HPDE6-E6E7 (cell line): ENCODE results near the gene TBC1D14.
"Not testable (repeated sequence)": the region's sequence is repeated elsewhere in the genome, so short reads cannot be mapped to it uniquely, and the experiment has no call there.

ENCODE experiments used
- DNase-seq: peaks from one replicate; pipeline ENCODE4 v3.0.0; 2011; ENCODE audit warnings: missing footprints; ENCODE audit errors: extremely low spot score

The TBC1D14 gene

GRCh38 chr4:6909970-6910339 is 329 bp downstream of the TBC1D14 start:
- DNase-seq = no peak

GRCh38 chr4:6910340-6910959 is 824 bp downstream of the TBC1D14 start:
- no peak for DNase-seq

- no peak for DNase-seq
Measured at GRCh38 chr4:6910960-6911874, 1.6 kb downstream of the TBC1D14 start.

DNA sequence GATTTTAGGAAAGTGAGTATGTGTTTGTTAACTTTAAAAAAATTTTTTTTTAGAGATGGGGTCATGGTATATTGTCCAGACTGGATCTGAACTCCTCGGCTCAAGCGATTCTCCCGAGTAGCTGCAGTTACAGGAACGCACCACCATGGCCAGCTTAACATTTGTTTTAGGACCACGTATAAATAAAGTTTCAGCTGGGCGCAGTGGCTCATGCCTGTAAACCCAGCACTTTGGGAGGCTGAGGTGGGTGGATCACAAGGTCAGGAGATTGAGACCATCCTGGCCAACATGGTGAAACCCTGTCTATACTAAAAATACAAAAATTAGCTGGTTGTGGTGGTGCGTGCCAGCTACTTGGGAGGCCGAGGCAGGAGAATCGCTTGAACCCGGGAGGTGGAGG is 2.3 kb downstream of the TBC1D14 start:
- not testable (repeated sequence) for DNase-seq

- DNase-seq = no peak
Measured at GRCh38 chr4:6912441-6912840, 2.8 kb downstream of the TBC1D14 start.

- DNase-seq = no peak
Measured at GRCh38 chr4:6913350-6913905, 3.8 kb downstream of the TBC1D14 start.

- DNase-seq = no peak
Measured at GRCh38 chr4:6914448-6914847, 4.8 kb downstream of the TBC1D14 start.

DNA sequence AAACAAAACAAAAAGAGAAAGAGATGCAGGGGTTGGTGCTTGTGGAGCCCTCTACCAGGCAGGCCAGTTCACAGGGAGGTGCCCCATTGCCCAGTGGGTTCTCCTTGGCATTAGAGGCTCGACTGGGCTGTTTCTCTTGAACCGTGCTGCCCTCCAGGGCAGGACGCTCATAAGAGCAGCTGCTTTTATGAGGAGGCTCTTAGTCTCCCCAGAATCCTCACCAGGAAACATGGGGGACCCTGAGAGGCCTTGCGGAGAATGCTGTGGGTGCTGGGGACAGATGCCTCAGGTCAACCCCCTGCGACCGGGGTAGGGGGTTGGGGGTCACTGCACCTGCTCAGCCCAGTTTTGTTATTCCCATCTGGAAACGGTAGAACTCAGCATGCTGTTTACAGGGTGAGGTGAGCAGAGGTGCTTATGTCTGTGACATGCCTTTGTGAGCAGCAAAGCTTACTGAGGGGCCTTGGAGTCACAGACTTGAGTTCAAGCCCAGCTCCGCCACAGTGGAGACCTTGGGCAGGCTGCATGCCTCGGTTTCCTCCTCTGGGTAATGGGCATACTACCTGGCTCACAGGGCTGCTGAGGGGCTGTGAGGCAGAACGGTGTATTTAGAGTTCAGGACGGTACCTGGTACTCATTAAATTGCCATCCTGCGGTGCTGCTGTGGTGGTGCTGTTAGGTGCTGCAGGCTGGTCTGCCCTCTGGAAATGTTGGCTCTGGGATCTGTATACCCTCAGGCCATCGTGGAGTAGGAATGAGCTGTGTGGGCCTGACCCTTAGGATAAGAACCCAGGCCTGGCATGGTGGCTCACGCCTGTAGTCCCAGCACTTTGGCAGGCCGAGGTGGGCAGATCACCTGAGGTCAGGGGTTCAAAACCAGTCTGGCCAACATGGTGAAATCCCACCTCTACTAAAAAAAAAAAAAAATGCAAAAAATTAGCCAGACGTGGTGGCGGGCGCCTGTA is 5.7 kb downstream of the TBC1D14 start:
- no peak for DNase-seq

- DNase-seq = no peak
Measured at GRCh38 chr4:6916069-6916586, 6.5 kb downstream of the TBC1D14 start.

DNA sequence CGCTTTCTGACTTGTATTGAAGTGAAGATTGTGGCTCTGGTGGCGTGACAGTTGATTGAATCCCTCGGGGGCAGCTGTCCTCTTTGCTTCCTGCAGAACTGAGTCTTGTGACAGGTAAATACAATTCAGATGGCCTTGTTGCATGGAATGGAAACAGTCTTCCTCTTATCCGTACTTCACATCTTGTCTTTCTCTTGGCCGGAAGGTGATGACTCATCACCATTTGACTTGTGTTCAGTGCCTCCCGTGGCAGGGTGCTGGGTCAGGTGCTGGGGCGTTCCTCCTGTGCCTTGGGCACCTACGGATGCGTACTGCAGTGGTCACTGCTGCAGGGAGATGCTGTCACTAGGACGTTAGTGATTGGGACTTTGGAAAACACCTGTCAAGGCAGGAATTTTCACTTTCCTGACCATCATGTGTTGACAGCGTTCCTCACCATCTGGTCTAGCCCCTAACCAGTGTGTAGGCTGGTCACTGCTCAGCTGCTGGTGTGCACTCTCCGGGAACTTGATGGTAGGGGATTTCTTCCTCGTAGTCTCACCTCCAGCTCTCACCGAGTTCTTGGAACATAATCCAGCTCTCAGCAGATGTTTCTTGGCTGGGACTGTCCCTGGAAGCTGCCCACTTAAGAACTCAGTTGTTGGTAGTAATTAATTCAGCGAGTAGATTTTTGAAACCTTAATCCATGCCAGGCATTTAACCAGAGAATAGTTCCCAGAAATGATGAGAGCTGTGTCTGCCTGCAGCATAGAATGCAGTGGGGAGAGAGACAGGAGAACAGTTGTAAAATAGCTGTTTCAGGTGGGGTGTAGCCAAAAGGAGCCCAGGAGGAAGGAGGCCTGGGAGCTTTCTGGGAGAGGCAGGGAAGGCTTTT is 7.2 kb downstream of the TBC1D14 start:
- no peak for DNase-seq

DNA sequence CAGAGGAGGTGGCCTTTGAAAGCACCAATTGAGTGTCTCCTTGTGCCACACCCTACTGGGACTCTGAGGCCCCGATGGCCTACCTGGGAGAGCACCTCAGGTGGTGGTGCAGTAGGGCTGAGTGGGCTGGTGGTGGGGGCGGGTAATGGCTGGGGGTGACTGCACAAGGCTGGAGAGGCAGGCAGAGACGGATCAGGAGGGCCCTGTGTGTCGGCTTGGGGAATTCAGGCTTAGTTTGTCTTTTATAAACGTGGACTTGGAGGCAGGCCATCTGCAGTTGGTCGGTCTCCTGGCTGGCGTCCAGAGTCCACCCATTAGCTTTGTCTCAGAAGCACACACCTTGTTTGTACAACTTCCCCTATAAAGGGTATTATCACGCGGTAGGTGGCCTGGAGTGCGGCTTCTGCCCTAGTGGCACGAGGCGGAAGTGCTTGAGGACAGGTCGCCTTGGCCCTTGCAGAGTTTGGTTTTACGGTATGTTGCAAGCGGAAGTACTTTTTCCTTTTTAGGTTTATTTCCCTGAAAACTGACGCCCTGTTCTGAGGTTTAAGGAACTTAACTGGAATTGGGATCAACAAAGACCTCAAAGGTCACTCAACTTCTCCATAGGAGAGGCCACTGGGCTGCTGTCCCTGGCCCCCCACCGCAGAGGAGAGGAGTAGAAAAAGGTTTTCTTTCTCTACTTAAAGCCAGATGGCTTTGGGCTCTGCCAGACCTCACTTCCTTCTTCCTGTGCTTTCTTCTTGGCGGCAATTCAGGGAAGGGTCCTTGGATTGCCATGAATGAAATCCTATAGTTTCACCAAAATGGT is 8.0 kb downstream of the TBC1D14 start:
- no peak for DNase-seq

DNA sequence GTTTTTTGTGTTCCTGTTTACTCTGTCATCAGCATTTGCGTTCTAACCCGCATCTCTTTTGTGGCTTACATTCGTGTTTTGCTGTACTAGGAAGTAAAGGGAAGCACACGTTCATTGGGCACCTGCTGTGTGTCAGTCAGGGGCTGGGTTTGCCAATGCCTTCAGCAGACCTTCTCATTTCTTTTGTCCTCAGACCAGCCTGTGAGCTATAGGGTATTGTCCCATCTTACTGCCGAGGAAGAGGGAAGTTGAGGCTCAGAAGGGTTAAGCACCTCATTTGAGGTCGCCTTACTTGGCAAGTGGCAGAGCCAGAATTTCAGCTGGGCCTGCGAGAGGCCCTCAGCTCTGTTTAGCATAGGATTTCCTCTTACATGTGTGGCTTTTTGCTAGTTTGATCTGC is 8.7 kb downstream of the TBC1D14 start:
- DNase-seq = no peak

GRCh38 chr4:6920171-6920570 is 10.5 kb downstream of the TBC1D14 start:
- no peak for DNase-seq

DNA sequence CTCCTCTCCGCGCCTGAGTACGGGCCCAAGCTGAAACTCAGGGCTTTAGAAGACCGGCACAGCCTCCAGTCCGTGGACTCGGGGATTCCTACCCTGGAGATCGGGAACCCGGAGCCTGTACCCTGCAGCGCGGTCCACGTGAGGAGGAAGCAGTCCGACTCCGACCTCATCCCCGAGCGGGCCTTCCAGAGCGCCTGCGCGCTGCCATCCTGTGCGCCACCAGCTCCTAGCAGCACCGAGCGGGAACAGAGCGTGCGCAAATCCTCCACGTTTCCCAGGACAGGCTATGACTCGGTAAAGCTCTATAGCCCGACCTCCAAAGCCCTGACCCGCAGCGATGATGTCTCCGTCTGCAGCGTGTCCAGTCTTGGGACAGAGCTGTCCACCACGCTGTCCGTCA is 13.9 kb downstream of the TBC1D14 start:
- no peak for DNase-seq

DNA sequence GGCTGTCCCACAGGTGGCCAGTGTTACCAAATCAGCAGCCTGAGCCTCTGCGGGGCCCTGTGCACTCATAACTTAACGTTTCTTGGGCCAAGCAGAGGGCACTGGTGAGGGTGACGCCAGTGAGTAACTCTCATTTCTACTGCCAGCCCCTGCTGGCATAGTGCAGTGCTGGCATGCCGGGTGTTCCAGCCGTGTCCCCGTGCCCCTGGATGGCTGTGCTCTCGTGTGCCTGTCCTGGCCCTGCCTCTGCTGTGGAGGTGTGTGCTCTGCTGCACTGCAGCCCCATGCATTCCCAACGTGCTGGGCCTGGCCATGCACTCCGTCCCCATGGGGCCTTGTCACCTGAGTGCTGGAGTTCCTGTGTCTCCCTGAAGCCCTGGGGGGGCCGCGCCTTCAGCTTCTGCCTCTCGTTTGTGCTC is 14.7 kb downstream of the TBC1D14 start:
- no peak for DNase-seq

- DNase-seq = no peak
Measured at GRCh38 chr4:6925357-6925836, 15.8 kb downstream of the TBC1D14 start.

GRCh38 chr4:6926081-6926480 is 16.5 kb downstream of the TBC1D14 start:
- no peak for DNase-seq

GRCh38 chr4:6926681-6927478 is 17.3 kb downstream of the TBC1D14 start:
- DNase-seq = no peak

DNA sequence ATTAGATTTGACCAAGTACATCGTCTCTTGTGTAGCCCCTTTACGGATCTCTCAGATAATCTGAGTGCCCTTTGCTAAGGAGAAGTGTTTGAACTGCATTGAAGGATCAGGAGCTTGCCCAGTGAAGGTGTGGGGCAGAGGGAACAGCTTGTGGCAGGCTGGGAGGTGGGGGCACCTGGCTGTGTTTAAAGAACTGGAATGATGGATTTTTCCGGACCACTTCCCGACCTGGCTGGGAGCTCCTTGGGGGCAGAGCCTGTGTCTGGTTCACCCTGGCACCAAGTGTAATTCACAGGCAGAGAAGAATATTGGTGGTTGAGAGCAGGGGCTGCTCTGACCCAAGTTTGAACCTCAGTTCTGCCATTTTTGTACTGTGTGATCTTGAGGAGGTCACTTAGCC is 18.5 kb downstream of the TBC1D14 start:
- DNase-seq = no peak
